ENCODE results near the gene PMP22.
"Not testable (repeated sequence)": the region's sequence is repeated elsewhere in the genome, so short reads cannot be mapped to it uniquely, and the experiment has no call there.

PMP22 gene

DNA sequence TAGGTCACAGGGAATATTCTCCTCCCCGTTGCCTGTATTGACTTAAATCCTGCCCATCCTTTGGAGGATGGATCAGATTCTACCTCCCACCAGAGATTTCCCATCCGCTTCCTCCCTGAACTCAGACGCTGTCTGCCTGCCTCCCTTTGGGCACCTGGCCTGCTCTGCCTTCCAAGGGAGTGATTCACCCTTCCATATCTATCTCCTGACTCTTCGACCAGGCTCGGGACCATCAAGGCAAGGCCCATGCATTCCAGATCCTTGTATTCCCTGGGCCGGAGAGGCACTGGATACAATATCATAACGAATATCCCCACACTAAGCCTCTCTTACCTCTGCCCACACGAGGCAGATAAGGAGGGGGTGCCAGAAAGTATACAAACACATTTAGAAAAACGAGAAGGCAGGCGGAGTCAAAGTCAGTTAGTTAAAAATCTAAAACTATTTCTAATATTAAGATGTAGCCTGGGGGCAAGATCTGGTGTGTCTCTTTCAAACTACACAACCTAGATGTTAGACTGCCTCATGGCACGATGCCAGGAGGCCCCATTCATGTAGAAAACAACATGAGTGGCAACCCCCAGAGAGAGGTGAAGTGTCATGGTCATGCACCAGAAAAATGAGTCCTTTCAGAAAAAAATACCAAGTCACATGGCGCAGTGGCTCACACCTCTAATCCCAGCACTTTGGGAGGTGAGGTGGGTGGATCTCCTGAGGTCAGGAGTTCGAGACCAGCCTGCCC lies 9.2 kb downstream of the PMP22 start:
- DNase-seq (ENCODE audit: low read depth), result no peak

DNA sequence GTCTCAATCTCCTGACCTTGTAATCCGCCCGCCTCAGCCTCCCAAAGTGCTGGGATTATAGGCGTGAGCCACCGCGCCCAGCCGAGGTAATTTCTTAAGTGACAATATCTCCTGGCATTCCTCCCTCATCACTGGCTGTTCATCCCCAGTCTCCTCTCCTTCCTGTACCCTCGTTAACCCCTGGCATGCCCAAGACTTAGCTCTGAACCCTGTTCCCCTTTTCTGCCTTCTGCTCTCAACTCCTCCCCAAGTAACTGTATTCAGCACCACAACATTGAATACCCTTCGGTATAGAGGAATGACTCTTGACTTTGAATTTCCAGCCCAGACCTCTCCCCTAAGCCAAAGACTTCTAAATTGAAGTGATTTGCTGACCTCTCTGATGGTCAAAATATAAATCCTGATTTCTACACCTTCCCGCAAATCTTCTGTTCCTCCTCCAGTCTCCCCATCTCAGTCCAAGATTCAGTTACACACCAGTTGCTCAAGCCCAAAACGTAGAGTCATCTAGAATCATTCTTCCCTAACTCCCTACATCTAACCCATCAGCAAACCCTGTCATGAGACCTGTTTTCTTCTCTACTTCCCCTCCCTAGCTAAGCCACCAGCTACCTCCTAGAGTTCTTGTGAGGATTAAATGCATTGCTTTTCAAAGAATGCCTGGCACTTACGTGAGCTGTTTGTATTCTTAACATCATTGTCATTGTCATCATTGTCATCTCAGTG lies 14.8 kb downstream of the PMP22 start:
- DNase-seq (ENCODE audit: low read depth), result no peak

DNA sequence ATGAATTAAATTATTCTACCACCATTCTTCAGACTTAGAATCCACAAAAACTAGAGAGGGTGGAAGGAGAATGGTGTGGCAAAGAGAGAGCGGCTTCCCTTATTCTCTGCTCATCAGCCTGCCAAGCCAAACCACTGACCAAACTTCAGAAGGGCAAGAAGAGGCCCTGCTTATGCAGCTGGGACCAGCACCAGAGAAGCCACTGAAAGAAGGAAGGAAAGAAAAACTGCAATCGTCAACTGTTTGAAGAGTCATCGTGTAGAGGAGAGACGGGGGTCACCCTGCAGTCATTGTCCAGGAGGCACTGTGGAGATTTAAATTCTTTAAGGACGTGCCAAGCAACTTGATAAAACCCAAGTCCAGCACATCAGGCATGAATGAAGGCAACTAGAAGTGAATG lies 15.6 kb downstream of the PMP22 start:
- DNase-seq (ENCODE audit: low read depth), result no peak

DNA sequence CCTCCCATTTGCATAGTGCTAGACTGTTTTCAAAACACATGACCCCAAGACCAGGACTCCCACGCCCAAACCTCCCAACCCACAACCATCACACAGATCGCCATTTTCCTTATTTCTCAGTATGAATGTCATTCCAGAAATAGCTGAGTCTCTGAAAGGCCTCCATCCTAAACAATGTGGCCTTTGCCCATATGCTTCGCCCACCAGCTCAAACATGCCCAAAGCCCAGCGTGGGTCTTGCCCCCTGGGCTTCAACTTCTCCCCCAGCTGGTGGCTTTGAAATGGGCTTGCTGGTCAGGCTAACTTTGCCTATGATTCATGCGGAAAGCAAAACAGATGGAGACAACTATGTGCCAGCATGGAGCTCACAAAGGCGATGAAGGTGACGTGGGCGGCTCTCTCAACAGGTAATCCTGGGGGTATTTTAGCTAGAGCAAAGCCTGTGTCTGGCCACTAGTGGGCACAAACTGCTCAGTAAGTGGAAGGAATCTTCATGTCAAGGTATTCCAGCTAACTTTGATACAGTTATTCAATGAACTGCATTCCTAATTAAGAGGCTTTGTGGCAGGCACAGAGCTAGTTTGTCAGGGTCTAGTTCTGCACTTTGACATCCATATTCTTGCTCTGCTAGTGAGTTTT lies 17.1 kb downstream of the PMP22 start:
- no peak for DNase-seq (ENCODE audit: low read depth)

DNA sequence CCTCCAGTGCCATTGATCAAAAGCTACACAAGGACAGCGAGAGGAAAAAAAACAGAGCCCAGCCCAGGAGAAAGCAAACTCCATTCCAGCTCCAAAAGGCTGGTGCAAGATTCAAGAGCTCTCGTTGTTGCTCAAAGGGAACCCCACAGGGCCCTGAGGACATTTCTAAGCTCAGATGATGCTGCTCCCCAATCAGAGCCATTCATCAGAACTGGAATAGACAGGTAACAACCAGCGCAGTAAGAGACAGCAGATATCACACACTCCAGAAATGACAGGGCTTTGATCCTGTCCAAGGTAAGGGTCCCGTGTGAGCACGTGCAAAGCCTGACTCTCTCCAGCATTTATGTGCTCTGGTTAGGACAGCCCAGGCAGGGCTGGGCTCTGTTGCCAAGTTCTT lies 20.1 kb downstream of the PMP22 start:
- DNase-seq (ENCODE audit: low read depth), result no peak

DNA sequence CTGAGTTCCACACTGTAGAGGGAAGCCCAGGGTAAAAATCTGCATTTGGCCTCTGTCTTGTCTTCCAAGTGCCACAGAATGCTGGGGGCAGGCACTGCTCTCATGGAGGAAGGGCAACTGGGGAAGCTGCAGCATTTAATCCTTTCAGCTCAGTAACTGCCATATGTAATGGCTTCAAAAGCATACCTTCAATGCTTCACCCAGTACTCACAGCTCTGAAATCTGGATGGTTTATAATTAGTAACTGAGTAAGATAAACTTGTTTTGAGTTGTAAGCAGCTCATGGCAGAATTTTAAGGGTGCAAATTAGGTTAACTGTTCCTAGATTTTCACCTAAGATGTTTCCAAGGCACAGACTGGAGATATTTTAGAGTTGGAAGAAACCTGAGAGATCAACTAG lies 24.5 kb downstream of the PMP22 start:
- DNase-seq (ENCODE audit: low read depth), result no peak

DNA sequence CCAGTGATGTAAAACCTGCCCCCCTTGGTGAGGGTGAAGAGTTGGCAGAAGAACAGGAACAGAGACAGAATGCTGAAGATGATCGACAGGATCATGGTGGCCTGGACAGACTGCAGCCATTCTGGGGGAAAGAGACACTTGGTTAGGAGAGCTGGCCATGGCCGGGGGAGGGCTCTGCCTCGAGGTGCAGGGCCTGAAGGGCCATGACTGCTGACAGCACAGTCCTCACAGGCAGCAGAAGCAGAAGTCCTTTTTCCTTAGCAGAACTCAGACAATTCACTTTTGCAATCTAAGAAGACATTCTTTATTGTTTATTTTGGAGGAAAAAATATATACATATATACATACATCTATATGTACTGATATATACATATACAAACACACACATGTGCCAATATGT lies 25.6 kb downstream of the PMP22 start:
- DNase-seq (ENCODE audit: low read depth), result no peak

DNA sequence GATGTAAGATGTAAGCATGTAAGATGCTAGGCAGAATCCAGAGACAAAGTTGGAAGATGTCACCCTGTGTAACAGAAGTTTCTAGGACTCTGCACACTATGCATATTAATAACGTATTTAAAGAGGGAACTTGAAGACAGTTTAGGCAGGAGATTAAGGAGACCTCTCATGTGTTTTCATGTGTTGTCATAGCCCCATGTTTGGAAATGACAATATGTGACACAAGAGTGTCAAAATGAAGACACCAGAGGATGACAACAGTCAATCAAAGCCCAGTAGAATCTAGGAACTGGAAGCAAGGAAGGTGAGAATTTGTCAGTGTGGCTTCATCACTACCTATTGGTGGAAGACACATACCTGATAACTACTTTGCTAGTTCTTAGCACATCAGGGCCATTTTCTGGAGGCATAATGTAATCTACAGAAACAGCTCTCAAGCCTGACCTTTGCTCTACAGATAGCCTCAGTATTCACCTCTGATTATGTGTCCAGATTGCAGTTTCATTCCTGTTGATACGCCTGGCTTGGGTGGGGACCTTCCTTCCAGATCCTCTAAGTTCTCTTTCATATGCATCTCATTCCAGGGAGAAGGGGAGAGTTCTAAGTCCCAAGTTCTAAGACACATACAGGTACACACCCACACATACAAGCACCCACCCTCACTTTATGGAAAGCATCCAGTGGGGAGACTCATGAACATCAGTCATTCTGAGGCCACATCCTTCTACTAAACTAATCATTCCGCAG lies 26.3 kb downstream of the PMP22 start:
- no peak for DNase-seq (ENCODE audit: low read depth)

DNA sequence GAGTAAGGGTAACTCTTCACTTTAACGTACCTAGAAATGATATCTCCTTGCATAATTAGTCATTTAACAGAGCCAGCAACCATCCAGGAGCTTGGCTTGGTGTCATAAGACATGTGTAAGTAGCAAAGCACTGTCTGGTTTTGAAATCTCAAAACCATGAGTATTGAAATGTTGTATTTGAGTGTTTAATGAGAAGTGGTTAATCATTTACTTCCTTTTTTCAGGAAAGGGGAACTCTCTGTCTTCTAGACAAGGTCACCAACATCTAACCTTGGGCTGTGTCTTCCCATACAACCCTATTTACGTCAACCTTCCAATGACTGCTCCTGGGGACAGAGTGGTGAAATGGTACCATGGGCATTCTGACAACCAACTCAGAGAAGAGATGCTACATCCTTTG lies 27.1 kb downstream of the PMP22 start:
- no peak for DNase-seq (ENCODE audit: low read depth)

DNA sequence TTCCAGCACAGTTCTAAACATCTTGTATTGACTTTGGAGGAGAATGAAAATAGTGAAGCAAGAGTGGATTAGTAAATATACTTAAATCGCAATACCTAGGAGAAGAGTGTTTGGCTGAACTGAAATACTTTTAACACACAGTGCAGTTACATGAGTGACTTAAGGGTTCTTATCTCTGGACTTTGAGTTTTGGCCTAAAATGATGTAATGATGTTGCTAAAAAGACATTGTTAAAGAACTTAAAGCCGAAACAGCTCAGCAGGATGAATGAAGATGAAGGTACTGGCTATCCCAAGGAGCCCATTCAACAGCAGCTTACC lies 28.1 kb downstream of the PMP22 start:
- no peak for DNase-seq (ENCODE audit: low read depth)

DNA sequence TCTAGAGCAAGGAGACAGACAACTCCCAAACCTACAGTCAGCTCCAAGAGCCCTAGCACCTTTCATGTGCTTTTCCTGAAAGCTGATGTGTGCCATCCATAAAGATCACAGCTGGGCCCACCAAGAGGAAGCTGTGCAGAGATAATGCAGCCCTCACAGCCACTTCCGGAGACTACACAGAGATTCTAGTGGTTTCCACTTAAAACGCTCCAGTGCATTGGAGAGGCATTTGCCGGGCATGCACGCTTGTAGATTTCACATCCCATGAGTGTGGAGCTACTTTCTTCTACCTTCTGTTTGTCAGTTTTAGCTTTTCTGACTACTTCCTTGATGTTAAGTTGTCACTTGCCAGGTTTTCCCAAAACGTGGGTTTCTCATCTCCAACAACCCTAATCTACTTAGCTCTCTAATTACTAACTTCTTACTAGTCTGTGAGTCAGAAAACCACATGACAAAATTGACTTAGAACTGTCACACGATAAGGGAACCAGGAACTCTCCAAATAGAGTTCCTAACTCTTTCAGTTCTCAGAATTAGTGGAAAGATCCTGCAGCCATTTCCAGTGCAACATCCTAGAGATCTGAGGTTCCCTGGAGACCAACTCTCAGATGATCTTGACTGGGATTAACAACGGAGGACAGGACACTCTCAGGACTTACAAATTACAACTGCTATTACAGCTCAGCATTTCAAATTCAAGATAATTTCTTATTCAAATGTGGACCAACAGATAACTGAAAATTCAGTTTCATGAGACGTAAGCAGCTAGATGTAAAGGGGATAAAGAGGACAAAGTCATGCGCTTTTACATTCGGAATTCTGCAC lies 28.6 kb downstream of the PMP22 start:
- no peak for DNase-seq (ENCODE audit: low read depth)

DNA sequence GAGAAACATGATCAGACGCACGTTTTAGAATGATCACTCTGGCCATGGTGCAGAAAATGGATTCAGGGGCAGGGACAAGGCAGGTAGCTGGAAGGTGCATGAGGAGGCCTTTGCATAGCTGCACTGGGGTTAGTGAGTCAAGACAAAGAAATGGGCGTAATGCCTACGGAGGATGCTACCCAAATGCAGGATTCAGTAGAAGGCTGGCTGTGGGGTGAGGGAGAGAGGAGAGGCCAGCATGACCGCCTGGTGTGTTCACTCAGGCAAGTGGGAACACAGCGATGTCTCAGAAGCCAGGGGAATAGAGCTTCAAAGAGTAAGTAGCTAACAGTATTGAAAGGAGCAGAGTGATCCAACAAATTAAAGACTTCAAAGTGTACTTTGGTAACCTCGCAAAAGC lies 31.2 kb downstream of the PMP22 start:
- no peak for DNase-seq (ENCODE audit: low read depth)

DNA sequence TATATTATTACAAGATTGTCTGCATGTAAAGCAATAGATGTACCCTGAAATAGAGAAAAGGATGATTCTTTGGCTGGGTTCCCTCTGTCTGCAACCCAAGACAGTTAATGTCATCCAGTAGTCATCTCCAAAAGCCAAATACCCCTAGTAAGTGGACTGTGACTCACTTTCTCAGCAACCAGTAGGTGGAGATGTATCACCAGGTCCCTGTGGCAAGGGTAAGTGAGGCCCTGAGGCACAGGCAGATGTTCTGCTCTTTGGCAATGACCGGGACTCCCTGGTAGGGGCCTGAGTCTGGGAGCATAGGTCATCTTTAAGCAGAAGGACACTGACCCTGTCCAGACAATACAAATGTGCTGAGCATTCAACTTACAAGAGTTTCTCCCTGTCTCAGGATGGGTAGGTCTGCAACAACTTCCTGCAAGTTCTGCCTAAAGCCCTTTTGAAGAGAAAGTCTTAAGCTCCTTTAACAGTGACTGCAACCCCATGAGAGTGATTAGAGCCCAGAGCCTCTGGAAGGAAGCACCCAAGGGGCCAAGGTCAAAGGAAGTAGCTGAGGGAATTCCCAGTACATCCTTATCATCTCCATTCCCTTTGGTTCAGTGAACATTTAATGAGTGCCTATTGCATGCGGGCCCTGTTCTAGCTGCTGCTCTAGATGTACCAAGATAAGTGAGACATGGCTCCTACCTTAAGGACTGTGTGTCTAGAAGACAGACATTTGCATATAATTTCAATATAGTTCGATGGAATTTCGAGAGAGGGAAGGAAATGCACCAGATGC lies 31.9 kb downstream of the PMP22 start:
- peak; percentile 32 for DNase-seq (ENCODE audit: low read depth)

DNA sequence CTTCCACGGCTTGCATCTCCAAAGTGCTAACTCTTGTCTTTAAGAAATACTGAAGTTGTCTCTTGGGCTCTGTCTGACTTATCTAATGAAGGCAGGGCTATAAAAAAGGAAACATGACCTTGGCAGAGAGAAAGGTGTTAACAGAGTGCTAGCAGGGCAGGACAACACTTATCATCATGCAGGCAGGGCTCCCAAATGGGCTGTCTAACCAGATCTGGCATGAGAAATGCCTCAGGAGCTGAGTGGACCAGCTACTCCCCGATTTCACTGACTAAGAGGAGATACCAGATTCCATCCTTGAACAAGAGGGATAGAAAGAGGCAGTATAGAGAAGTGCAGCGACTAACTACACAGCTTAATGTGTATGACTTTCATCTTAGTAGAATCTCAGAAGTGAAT lies 32.6 kb downstream of the PMP22 start:
- no peak for DNase-seq (ENCODE audit: low read depth)

DNA sequence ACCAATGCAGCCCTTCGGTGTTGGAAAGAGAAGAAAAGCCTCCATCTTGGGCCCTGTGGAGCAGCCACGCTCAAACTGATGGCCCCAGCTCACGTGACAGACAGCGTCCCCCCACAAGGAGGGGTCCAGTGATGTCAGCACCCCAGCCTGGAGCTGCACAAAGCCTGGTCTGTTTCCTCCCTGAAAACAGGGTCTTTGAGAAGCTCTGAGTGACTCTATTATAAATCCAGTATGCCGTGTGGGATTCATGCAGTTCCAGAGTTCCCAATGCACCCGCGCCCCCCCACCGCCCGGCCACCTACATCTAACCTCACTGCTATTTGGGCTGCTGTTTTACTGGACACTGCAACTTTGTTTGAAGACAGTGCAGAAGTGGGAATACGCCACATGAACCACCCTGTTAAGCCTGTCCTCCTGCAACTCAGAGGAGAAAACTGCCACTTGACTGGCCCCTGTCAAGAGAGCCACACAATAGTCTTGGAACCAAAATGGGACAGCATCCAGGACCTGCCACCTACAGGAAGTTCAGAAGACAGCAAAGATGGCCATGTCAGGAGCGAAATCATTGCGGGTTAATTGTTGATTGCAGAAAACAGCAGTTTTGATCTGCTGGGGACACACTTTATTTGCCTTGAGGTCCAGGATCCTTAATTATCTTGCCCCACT lies 33.1 kb downstream of the PMP22 start:
- DNase-seq (ENCODE audit: low read depth), result no peak

DNA sequence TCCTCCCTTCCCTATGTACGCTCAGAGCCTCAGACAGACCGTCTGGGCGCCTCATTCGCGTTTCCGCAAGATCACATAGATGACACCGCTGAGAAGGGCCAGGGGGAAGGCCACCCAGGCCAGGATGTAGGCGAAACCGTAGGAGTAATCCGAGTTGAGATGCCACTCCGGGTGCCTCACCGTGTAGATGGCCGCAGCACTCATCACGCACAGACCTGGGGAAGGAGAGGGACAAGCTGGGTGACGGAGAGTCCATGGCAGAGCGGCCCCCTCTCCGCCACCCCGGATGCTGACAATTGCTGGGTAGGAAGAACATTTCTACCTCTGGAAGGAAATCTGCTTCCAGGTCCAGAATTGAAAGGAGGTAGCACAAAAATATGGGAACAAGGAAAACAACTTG lies 34.3 kb downstream of the PMP22 start:
- DNase-seq (ENCODE audit: low read depth), result no peak

DNA sequence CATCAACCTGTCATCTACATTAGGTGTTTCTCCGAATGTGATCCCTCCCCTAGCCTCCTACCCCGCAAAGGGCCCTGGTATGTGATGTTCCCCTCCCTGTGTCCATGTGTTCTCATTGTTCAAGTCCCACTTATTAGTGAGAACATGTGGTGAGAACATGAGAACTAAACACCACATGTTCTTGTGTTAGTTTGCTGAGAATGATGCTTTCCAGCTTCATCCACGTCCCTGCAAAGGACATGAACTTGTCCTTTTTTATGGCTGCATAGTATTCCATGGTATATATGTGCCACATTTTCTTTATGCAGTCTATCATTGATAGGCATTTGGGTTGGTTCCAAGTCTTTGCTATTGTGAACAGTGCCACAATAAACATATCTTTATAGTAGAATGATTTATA lies 43.3 kb downstream of the PMP22 start:
- not testable (repeated sequence) for DNase-seq (ENCODE audit: low read depth)

DNA sequence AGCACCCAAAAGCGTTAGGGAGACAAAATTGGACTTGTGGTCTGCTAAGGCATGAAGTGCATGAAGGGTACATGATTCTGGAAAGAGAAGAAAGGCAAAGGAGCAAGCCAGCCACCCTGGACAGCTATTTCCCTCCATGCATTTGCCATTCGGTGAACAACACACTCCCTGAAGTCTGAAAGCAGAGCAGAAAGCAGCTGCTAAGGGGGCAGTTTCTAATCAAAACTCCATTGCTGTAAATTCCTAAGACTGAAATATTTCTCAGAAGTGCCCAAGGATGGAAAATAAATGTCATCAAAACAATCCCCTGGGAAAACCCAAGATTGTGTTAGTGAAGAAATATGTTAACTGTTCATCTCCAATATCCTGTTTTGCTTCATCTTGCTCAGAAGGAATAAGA lies 44.3 kb downstream of the PMP22 start:
- DNase-seq (ENCODE audit: low read depth), result peak; percentile 13

DNA sequence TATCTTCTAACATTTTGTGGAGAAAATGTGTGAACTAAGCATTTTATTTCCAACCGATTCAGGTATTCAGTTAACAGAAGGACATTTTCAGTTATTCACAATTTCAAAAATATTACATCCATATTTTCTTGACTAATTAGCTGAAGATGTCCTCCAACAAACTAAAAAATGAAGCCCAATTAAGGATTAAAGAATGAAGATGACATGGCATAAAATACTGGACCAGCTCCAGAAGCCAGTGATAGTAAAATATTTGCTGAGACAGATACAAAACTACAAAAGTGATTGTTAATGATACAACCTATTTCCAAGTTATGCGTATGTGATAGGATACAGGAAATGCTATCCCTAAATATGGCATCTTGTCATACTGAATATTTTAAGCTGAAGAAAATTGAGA lies 48.6 kb downstream of the PMP22 start:
- no peak for DNase-seq (ENCODE audit: low read depth)

DNA sequence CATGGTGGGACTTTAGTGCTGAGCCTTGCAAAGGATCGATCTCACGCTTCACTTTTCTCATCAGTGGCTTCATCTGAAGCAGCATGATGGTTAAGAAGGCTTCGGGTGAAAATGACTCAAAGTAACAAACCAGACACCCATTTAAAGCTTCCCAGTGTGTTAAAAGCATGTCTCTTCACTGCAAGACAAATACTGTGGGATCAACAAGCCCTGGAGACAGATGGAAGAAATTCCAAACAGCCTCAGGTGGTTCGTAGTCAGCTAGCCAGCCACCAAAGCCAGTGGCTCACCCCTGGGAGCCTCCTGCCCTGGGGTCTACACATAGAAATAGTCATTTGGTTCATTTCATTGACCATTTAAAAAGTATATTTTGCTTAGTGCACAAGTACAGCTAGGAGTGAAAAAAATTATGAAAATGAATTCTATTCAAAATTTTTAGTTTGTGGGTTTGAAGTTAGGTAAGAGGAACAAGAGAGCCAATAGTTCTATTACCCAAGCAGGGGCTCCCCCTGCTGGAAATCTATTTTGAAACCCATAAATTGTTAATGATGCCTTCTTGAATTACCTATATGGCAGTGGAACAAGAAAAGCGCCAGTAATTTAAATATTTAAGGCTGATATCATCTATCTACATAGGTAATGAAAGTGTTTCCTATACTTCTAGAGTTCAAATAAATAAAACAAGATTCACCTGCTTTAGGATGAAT lies 51.6 kb downstream of the PMP22 start:
- peak; percentile 4 for DNase-seq (ENCODE audit: low read depth)

Data from fibroblast of the conjunctiva (primary cell).